Hematopoietic multipotent progenitor cell (in vitro differentiated cells): Measurements from ENCODE around the gene GFAP. TPM values are rescaled to one million over a fixed set of nuclear protein-coding genes. Genes with fewer than 3 reads are reported as not detected.

ENCODE experiments used
- DNase-seq, 3 donors: peaks; one replicate each; pipeline ENCODE4 v3.0.0-alpha.2; 2011 to 2015; ENCODE audit warnings: low read depth in 2 of 3, low spot score in 2 of 3
- total RNA-seq: library from RNA; depleted of rRNA; stranded (reverse); fragments of >200 nt; gene quantifications from one replicate; pipeline ENCODE4 v1.2.3, GENCODE V29; 2012

Gene GFAP
- total RNA-seq, 1 donor, result not detected

GRCh38 chr17:44932096-44932786, 16.9 kb upstream of the GFAP start:
- no peak for DNase-seq

- DNase-seq, result no peak
Measured at GRCh38 chr17:44931376-44931775, 16.1 kb upstream of the GFAP start.

DNA sequence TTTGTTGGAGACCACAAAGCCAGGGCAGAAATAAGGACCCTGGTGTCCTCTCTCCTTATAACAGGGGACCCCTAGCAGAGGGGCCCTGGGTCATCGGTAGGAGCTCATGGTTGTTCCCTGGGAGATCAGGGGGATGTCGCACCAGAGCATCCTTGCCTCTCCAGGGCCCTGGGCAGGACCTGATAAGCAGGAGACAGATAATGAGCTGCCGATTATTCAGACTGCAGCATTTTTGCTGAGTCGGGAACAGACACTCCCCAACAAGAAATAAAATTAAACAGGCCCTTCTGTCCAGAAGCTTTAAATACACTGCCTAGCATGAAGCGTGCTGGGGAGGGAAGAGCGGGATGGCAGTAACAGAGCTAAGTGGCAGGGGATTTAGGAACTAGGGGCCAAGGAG, 15.4 kb upstream of the GFAP start:
- DNase-seq, result no peak

GRCh38 chr17:44928950-44929720, 13.8 kb upstream of the GFAP start:
- no peak for DNase-seq

- DNase-seq, result no peak
Measured at GRCh38 chr17:44928136-44928535, 12.8 kb upstream of the GFAP start.

DNA sequence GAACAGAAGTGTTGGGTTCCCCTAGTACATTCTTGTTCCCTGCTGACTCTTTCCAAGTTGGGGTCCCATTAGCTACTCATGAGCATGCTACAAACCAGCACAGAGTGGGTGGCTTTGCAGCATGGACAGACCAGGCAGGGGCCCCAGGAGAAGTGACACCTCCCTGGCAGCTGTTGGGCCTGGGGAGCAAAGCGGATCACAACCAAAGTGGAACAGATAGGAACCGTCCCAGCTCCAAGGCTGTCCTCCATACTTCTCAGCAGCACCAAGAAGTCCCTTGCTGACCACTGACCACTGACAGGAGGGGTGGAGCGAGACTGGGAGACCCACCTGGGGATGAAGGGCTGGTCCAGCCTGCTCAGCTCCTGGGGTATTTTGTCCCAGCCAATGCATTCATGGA, 12.4 kb upstream of the GFAP start:
- DNase-seq, result no peak

GRCh38 chr17:44926821-44927525, 11.7 kb upstream of the GFAP start:
- DNase-seq, result no peak

GRCh38 chr17:44925731-44926697, 10.7 kb upstream of the GFAP start:
- DNase-seq, result no peak

DNA sequence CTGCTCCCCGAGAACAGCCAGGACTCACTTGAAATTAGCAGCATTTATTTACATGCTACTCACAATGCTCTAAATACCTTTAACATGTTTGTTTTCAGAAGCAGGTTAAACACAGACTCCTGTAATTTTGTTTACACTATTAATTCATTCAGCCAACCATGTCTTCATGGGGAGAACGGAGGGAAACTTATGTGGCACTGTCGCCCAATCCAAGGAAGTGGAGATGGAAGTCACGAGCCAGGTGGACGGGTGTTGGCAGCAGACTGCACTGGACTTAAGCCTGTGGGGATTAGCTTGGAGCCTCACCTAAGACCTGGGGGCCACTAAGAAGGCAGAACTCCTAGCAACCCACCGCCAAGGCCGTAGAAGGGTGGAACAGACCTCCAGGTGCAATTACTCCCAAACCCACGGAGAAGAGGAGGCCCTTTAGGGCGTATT, 8.8 kb upstream of the GFAP start:
- no peak for DNase-seq

DNA sequence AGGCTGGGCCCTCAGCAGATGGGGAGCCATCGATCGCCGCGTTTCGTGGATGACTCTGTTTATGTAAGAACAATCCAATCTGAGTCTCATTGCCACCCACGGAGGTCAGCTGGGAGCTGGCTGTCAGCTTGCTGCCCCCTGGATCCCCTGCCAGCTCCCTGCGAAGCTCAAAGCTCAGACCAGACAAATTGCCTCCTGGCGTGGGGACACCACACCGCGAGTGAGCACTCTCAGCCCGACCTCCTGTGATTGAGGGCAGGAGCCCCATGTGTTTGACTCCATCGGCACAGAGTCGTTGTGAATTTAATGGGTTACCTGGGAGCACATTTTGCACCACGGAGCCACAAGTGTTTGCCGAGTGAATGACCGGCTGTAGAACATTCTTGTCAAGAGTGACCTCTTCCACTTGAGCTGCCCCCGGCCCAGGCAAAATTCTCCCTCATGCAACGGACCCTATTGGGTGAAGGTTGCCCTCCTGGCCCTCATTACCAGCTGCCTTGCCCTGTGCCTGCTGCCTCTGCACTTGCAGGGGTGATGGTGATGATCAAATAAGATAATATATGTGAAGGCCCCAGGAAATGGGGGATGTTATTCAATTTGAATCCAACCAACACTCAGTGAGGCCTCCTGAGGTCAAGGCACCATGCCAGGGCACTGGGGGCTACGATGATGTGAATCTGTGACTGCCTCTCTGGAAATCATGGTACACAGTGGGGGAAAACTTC, 7.6 kb upstream of the GFAP start:
- no peak for DNase-seq

- DNase-seq, result no peak
Measured at GRCh38 chr17:44922136-44922535, 6.8 kb upstream of the GFAP start.

- no peak for DNase-seq
Measured at GRCh38 chr17:44921122-44921882, 6.0 kb upstream of the GFAP start.

GRCh38 chr17:44920565-44920940, 5.3 kb upstream of the GFAP start:
- DNase-seq, result no peak

DNA sequence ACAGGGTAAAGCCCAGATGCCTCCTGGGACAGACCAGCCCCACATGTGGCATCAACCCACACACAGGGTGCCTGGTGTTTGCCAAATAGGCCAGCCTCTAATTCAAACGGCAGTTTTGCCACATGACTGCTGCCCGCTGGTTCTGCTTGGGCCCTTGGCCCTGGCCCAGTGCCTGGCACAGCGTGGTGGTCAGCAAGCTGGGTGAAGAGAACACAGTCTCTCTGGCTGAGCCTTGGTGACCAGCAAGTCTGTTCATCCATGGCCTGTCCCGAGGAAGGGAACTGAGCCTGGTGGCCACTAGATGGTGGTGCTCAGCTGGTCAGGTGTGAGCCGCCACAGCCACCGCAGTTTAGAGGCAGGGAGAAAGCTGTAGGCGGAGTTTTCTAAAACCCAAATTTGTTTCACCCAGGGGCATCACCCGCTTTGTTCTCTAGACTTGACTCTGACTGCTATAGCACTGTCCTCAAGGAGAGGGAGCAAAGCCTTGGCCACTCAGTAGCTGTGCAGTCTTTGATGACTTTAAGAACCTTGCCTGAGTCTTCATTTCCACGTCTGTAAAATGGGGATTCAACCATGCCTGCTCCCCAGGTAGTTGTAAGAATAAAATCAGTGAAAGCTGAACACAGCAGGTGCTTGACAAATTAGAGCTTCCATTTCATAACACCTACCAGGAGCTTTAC, 4.7 kb upstream of the GFAP start:
- DNase-seq, result peak in 2 of 3 donors; percentile 66 to 85

GRCh38 chr17:44919411-44919810, 4.1 kb upstream of the GFAP start:
- no peak for DNase-seq

- DNase-seq, result no peak
Measured at GRCh38 chr17:44918006-44918405, 2.7 kb upstream of the GFAP start.

- DNase-seq, result no peak
Measured at GRCh38 chr17:44917456-44917855, 2.2 kb upstream of the GFAP start.

GRCh38 chr17:44916781-44917241, 1.5 kb upstream of the GFAP start:
- DNase-seq, result no peak
